ENCODE results near the gene SLC38A10.
A peak's percentile ranks its signal among the peaks of the same experiment; 100 is the strongest.

SLC38A10 gene

GRCh38 chr17:81302324-81302723, 7.2 kb upstream of the SLC38A10 start:
- DNase-seq, result no peak

DNA sequence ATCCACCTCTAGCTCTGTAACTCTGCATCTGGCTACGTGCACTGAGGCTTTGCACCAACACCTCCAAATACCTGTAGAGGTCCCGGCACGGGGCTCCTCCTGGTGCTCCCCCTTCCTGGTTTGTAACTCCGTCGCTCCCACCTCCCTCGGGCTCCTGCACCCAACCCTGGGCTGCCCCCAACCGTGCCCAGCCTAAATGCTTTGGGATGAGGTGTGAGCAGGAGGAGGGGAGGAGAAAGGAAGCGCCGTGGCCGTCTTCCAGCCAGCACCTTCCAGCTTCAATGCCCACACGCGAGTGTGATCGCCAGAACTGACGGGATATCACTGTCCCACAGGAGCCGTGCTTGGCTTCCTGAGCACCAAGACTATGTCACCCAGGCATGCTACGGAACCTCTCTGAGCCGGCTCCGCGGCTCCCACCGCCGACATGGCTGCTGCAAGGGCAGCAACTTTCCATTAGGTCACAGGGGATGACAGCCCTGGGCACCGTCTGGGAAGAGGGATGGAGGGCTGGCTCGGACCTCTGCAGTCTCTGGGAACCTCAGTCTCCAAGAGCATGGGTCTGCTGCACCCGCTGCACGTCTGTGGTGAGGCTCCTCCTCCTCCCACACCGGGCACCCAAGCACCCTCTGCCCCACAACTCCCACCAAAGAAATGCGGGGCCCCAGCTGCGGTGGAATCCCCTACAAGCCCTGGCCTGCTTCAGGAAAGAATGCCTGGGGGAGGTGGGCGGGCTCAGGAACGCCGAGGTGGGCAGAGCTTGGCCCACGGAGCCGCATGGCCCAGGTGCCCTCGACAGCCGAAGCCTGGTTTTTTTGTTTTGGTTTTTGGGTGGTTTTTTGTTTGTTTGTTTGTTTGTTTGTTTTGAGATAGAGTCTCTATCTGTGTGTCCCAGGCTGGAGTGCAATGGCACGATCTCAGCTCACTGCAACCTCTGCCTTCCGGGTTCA, 6.4 kb upstream of the SLC38A10 start:
- no peak for DNase-seq
- no peak for TF ChIP-seq POLR2A (IDR thresholded peaks at IDR 0.05; ENCODE audit: low read length)
- TF ChIP-seq GATA1 (IDR thresholded peaks at IDR 0.05; ENCODE audit: low read depth, low read length), result no peak

More at GRCh38 chr17:81302324-81302723, 7.2 kb upstream of the SLC38A10 start:
- TF ChIP-seq GATA1 (IDR thresholded peaks at IDR 0.05; ENCODE audit: low read depth, low read length), result no peak
- TF ChIP-seq POLR2A (IDR thresholded peaks at IDR 0.05; ENCODE audit: low read length), result no peak

GRCh38 chr17:81300586-81301155, 5.6 kb upstream of the SLC38A10 start:
- DNase-seq, result no peak
- TF ChIP-seq POLR2A (IDR thresholded peaks at IDR 0.05; ENCODE audit: low read length) (no peak), GATA1 (IDR thresholded peaks at IDR 0.05; ENCODE audit: low read depth, low read length) (no peak)

DNA sequence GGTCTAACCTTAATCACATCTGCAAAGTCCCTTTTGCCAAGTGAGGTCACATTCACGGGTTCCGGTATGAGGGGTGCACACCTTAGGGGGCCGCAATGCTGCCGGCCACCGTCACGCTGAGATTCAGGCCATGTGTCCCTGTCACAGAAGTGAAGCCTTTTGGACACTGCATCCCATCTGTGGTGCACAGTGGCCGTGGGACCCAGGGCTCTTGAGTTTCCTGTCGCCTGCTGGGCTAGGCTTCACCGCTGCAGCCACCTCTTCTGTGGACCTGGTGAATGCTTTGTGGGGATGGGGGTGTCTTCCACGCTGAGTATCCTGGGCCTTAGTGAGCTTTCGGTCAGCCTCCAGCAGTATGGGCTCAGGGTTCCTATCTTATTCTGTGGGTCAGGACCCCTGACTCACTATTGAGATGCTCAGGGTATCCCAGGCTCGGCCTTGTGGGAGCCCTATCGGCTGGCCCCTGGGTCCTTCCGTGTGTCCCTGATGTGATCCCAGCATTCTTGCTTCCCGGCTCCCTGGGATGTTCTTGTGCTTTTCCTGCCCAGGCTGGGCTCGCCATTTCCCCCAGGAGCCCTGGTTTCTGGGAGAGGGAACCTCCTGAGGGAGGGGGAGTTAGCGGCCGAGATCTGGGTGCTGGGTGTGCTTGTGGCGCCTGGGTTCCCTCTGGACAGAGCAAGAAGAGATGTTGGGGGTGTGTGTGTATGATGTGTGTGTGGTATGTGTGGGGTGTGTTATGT, 4.9 kb upstream of the SLC38A10 start:
- TF ChIP-seq GATA1 (IDR thresholded peaks at IDR 0.05; ENCODE audit: low read depth, low read length) (no peak), POLR2A (IDR thresholded peaks at IDR 0.05; ENCODE audit: low read length) (no peak)
- DNase-seq, result no peak

DNA sequence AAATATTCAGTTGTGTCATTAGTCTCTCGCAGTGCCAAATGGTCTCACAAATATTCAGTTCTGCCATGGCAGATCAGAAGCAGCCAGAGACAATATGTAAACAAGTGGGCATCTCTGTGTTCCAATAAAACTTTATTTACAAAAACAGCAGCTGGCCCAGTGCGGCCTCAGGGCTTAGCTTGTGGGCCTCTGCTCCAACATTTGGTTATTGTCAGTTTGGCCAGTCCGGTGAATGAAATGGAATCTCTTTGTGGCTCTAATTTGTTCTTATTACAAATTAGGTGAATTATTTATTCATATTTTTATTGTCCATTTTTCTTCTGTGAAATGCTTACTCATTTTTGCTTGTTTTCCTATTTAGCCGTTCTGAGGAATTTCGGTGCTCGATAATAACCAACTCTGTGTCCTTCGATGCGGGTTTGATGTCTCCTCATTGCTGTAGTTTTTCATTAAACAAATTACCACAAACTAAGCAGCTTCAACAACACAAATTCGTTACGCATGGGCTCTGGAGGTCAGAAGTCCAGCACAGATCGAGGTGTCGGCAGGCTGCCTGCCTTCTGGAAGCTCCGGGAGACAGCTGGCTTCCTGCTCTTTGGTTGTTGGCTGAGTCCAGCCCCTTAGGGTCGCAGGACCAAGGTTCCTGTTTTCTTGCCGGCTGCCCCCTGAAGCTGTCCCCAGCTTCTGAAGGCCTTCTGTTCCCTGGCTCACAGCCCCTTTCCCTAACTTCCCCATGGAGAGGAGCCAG, 4.1 kb upstream of the SLC38A10 start:
- DNase-seq, result no peak
- TF ChIP-seq POLR2A (IDR thresholded peaks at IDR 0.05; ENCODE audit: low read length), result no peak
- no peak for TF ChIP-seq GATA1 (IDR thresholded peaks at IDR 0.05; ENCODE audit: low read depth, low read length)

- TF ChIP-seq GATA1 (IDR thresholded peaks at IDR 0.05; ENCODE audit: low read depth, low read length) (no peak), POLR2A (IDR thresholded peaks at IDR 0.05; ENCODE audit: low read length) (no peak)
- no peak for DNase-seq
Observed at GRCh38 chr17:81298325-81298990, 3.4 kb upstream of the SLC38A10 start.

DNA sequence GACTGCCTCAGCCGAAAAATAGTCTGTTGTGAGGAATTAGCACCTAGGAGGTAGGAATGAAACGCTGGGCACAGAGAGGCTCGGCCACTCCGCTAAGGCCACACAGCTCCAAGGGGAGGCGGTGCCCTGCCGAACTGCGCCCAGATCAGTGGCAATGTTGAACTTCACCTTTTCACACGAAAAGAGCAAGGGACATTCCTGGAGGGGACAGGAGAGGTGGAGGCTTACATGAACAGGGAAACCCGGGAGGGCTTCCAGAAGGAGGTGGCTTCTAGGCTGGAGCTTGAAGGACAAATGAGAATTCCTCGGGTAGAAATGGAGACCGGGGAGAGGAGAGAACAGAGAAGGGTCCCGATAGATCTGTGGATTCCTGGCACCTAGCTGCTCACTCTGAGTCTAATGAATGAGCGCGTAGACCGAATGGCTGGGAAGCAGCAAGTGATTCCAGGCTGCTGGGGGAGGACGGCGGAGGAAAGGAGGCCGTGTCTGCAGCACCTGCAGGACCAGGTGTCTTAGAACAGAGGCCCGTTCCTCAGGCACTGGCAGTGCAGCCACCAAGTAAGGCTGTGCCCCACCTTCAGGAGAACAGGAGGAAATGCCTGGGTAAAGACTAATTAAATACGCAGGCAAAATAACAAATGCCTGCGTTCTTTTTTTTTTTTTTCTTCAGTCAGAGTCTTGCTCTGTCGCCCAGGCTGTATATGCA, 722 bp upstream of the SLC38A10 start:
- no peak for TF ChIP-seq POLR2A (IDR thresholded peaks at IDR 0.05; ENCODE audit: low read length)
- TF ChIP-seq GATA1 (IDR thresholded peaks at IDR 0.05; ENCODE audit: low read depth, low read length), result no peak

DNA sequence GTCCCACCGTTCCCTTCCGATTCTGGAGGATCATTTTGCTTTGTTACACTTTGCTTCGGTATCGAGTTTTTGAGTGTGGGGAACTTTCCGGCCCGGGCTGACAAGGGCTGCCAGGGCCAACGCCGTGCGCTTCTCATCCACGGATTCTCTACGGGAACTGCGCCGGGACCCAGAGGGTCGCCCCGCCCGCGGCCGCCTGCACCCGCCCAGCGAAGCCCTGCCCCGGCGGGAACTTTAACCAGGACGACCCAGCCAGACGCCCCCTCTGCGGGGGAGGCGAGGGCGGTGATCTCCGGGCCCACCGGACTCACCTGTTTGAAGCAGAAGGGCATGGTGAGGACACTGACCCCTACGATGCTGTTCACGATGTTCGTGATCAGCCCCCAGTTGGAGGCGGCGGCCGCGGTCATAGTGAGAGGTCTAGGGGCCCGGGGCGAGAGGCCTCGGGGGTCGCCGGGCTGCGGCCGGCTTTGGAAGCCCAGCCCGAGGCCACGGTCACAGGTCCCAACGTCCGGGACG, 536 bp downstream of the SLC38A10 start:
- TF ChIP-seq POLR2A (IDR thresholded peaks at IDR 0.05; ENCODE audit: low read length) (no peak), GATA1 (IDR thresholded peaks at IDR 0.05; ENCODE audit: low read depth, low read length) (no peak)
- peak; percentile 49 to 60 for DNase-seq

More for the DNA sequence above, 722 bp upstream of the SLC38A10 start:
- peak; percentile 45 to 49 for DNase-seq

DNA sequence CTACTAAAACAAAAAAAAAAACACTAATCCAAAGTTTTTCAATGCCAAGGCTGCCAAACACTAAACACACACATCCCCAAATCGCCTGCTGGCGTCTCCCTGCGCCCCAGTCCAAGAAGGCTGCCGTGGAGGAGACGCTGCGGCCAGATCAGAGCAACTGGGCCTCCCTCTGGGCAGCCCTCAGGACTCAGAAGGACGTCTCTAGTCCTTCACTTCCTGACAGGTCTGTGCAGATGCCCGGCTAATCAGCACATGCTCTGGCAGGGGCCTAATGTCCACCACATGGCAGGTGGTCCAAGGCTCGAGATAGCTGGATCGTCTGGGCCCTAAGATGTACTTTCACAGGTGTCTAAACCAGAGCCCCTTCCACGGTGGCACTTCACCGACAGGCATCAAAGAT, 2.7 kb downstream of the SLC38A10 start:
- TF ChIP-seq POLR2A (IDR thresholded peaks at IDR 0.05; ENCODE audit: low read length) (no peak), GATA1 (IDR thresholded peaks at IDR 0.05; ENCODE audit: low read depth, low read length) (no peak)
- DNase-seq, result no peak

- DNase-seq, result peak; percentile 50 to 64
- TF ChIP-seq POLR2A (IDR thresholded peaks at IDR 0.05; ENCODE audit: low read length) (no peak), GATA1 (IDR thresholded peaks at IDR 0.05; ENCODE audit: low read depth, low read length) (no peak)
Observed at GRCh38 chr17:81291662-81292061, 3.4 kb downstream of the SLC38A10 start.

- no peak for DNase-seq
- no peak for TF ChIP-seq GATA1 (IDR thresholded peaks at IDR 0.05; ENCODE audit: low read depth, low read length)
- TF ChIP-seq POLR2A (IDR thresholded peaks at IDR 0.05; ENCODE audit: low read length), result no peak
Observed at GRCh38 chr17:81290230-81290629, 4.9 kb downstream of the SLC38A10 start.

GRCh38 chr17:81289627-81290026, 5.5 kb downstream of the SLC38A10 start:
- DNase-seq, result no peak
- TF ChIP-seq POLR2A (IDR thresholded peaks at IDR 0.05; ENCODE audit: low read length) (no peak), GATA1 (IDR thresholded peaks at IDR 0.05; ENCODE audit: low read depth, low read length) (no peak)
